Fibroblast of skin of left quadriceps (primary cell): Measurements from ENCODE around the gene ZNF275.
"Not testable (repeated sequence)": the region's sequence is repeated elsewhere in the genome, so short reads cannot be mapped to it uniquely, and the experiment has no call there.

Experiments
- DNase-seq, 2 experiments: peaks; one replicate each; pipeline ENCODE4 v3.0.0-alpha.2; 2013; ENCODE audit warnings: low read depth in 2 of 2

Gene ZNF275

DNA sequence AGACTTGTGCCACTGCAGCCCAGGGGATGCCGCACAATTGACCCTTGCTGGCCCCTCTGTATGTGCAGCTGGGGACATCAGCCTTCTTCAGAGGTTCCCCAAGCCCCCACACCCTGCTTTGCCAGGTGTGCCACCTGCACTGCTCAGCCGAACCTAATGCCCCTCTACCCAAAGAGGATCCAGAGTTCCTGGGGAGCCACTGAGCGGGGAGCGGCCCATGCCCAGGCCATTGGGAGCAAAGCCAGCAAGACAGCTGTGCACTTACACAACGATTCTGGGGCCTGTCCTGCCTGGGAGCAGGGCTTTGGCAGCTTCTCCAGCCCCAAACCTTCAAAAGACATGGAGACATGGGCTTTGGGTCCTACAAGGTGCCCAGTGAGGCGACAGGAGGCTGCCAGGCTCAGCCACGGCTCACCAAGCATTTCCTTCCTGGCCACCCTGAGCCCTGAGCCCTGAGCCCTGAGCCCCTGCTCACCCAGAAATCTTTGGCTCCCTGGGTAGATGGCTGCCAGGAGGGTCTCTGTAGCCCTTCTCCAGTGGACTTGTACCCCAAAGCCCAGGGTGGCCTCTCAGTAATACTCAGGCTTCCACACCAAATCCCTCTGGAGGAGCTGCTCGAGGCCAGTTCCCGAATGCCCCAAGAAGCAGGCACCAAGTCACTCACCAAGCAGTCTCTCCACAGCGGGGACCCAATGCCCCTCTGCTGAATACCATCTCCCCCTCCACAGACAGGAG is 54.2 kb downstream of the ZNF275 start:
- no peak for DNase-seq

DNA sequence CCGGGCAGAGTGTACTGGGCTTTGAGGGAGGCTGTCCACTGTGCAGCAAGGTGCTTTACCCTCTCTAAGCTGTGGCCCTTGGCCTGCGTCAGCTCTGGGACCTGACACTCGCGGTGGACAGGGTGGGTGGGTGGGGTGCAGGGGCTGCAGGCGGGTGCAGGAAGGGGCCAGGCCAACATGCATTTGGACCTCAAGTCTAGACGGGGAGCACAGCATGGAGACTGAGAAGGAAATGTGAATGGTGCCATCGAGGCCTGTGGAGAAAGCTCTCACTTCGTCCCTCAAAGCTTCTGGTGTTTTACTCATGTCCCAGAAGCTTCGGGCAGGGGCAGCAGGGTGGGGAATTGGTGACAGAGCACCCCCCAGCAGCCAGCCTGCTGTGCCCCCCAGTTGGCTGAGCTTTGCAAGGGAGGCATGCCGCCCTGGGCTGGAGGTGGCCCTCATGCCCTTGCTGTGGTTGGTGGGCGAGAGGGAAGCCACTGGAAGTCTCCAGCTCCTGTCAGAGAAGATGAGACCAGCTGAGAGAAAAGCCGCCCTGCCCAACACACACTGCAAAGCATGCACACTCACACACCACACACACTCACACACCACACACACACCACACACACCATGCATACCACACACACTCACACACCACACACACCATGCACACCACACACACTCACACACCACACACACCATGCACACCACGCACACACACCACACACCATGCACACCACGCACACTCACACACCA is 54.9 kb downstream of the ZNF275 start:
- DNase-seq, result no peak

GRCh38 chrX:153389460-153389768 is 55.5 kb downstream of the ZNF275 start:
- DNase-seq, result not testable (repeated sequence)

DNA sequence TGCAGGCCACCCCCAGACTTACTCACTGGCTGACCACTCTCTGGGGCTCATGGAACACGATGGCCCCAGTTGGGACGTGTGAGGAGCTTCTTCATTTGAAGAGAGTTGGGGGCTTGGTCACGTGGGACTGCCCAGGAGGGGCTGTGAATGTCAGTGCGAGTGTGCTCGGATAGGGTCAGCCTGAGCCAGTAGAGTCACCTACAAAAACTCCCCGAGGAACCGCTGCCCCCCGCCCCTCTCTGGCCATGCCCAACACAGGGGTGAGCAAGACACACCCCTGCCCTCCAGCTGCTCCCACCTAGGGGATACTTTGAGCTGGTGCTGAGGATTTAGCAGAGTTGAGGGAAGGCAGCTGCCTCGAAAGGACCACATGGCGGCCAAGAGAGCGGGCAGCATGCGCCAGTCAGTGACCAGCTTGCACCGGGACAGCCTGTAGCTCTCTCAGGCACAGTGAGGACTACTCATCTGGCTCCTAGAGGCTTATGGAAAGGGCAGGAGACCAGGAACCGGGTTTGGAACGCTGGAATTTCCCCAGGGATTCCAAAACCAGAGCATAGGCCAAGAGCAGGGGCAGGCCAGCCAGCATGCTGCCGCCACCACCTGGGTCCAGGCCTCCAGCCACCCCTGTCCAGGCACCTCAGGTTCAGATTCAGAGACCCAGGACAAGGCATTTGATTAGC is 58.8 kb downstream of the ZNF275 start:
- DNase-seq, result no peak

- no peak for DNase-seq
Measured at GRCh38 chrX:153394612-153395011, 60.7 kb downstream of the ZNF275 start.

DNA sequence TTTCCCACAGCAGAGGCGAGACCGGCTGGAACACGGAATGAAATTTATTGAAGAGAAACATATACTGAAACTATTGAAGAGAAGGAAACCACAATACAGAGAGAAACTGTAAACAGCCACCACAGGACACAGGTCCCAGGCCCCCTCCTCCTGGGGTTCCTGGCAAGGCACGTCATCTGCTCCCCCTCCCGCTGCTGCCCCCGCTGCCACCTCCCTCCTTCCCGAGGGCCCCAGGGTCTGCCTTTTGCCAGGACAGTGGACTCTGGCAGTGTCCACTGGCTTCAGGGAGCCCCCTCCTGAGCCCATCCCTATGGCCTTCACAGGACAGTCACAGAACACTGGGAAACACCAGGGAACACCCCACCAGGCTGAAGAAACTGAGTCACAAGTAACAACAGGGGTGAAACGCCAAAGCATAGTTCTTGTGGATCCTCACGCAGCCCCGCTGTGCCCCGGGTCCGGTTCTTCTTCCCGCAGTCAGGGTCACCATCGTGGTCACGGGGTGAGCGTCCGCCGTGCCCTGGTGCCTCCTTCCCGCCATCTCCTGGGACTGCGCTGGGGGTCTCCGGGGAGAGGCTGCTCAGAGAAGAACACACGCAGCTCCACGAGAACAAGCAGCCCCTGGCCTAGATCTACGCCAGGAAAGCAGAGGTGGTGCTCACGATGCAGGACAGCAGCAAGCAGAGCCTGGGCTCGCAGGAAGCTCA is 61.8 kb downstream of the ZNF275 start:
- no peak for DNase-seq

DNA sequence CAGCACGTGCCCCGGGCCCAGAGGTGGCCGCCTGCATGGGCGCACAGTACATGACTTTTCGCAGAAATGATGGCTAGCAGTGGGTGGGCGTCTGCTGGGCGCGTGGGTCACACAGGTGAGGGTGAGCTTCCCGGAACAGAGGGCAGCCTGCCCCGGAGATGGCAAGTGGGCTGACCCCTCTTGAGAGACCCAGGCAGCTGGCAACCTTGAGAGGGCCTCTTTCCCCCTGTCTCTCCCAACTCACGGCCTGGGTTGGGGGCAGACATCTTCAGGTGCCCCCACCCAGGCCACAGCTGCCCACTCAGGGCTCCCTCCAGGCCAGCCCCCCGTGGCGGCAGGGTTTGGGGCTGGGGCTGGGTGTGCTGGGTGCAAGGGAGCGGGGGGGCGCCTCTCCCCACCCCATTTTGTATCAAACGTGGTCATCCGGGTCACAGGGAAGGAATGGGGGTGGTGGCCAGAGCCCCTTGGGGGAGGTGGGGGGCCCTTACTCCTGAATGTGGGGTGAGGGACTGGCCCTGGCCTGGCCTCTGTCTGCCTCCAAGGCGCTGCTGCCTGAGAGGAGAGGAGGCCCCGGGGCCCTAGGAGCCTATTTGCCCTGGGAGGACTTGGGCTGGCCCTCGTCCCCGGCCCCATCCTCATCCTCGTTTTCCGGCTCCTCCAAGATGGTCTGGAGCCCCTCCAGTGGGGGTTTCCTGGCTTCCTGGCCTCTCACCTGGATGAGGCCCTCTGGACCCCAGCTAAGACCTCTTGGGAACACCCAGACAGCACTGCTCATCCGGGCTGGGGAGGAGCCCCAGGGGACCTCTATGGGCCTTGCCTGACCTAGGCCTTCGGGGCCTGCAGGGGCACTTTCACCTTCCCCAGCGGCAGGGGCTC is 62.6 kb downstream of the ZNF275 start:
- DNase-seq, result no peak

DNA sequence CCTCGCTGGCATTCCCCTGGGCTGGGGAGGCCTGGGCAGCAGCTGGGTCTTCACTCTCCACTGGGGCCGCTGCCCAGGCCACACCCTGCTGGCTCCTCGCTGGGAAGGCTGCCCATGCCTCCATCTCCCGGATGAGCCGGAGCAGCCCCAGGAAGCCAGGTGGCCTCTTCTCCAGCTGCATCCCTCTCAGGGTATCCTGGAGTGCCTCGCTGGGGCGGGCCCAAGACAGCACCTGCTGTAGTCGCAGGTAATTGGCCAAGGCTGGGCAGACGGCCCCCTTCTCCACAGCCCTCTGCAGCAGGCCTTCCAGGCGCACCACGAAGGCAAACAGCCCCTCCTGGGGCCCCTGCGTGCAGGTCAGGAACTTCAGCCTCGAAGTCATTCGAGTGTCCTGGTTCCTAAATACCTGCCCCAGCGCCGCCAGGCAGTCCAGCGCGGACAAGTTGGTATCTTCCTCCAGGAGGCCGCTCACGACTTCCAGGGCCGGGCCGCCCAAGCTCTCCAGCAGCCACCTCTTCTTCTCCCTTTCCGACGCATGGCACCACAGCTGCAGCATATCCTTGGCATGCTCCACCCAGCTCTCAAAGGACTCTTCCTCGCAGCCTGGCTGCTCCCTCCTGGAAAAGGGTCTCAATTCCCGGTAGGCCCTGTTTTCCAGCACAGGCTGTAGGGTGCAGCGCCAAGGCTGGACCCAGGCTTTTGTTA is 63.5 kb downstream of the ZNF275 start:
- DNase-seq, result no peak

DNA sequence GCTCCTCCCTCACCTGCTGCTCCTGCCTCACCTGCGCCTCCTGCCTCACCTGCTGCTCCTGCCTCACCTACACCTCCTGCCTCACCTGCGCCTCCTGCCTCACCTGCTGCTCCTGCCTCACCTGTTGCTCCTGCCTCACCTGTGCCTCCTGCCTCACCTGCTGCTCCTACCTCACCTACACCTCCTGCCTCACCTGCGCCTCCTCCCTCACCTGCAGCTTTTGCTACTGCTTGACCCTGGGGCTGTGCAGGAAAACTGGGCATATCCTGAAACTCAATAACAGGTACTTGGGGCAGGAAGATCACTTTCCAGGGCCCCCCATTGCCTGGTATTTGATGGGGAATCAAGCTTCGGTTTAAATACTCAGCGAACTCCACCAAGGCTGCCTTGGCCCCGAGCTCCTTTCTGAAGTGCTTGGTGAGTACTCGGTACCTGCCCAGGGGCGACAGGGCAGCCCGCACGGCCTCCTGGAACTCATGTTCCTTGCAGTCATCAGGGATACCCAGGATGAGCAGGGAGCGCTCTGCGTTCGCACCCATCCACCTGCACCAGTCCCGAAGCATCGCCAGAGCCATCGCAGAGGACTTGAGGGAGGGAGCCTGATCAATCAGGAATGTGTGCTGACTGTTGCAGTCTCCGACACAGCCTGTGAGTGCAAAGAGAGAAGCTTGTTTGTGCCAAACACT is 64.5 kb downstream of the ZNF275 start:
- no peak for DNase-seq

DNA sequence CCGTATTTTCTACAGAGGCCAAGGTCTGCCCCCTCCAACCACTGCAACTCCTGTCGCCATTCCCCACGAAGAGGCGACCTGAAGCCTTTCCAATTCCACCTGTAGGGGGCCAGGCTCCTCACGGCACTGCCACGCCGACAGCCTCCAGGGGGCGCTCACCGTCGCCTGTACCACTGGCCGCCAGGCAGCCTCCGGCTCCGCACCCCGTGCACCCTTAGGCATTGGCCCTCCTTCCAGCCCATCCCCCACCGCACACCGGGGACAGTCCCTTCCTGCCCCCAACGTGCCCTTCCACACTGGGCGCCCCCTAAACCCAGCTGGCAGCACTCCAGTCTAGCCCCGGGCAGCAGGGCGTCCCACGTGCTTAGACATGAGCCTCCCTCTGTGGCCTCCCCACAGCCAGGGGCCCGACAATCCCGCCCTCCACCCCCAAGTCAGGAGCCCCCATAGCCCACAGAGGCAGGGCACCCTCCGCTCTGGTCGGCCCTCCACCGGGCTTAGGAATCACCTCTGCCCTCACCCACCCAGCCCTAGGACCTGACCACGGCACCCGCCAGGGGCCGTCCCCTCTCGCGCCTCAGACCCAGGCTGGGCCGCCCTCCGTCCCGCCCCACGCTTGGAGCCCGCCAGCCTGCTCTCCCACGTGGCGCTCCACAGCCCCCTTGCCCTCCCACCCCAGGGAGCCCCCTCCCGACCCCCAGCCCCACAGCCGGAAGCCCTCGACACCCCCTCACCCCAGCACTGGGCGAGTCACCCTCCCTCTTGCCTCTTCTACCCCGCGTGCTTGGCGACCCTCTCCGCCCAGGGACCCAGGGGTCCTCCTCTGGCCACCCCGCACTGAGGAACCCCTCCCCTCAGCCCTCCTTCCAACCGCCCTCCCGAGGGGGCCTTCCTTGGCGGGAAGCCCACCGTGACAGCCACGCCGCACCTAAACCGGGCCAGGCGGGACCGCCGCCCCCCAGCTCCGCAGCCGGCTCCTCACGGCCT is 66.5 kb downstream of the ZNF275 start:
- no peak for DNase-seq

- DNase-seq, result no peak
Measured at GRCh38 chrX:153401133-153401764, 67.3 kb downstream of the ZNF275 start, which contains the start of gene PNMA6E. Gene PNMA6E (minus strand): TSS chrX:153401350. CDS start chrX:153398849, 2,501 bp downstream.
